ENCODE data around the gene AHNAK.

GRCh38 chr11:62401356-62401755 lies 145.2 kb downstream of the AHNAK start:
- no peak for TF ChIP-seq CTCF (IDR thresholded peaks at IDR 0.05)
- no peak for TF ChIP-seq POLR2A (IDR thresholded peaks at IDR 0.05)

Data from thyroid gland (tissue), 4 donors.